Activated T-cell treated with anti-CD3 and anti-CD28 coated beads, Interleukin-2, amount 50 U/mL, for 48 hours (primary cell): Measurements from ENCODE around the gene GRAMD1C.

Experiments used
- DNase-seq, 2 experiments: peaks; one replicate each; pipeline ENCODE4 v3.0.0-alpha.2; 2020

The GRAMD1C gene

GRCh38 chr3:113954091-113954685, 115.6 kb downstream of the GRAMD1C start:
- no peak for DNase-seq

DNA sequence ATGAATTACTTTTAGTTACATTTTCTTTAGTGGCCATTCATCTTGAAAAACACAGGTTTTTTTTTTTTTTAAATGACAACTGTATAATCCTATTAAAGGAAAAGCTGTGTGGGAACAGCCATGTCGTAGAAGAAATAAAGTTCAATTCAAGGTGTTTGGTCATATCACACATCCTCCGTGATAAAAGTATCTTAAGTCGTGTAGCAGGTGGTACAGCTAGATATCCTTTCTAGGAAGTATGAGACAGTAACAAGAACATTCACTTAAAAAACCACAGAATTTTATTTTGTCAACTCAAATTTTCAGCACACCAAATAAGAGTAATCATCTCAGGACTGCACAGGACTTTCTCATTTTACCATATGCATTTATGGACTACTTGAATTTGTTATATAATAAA, 125.3 kb downstream of the GRAMD1C start:
- no peak for DNase-seq

- no peak for DNase-seq
These were observed 127.6 kb downstream of the GRAMD1C start for GRCh38 chr3:113966172-113966571.

DNA sequence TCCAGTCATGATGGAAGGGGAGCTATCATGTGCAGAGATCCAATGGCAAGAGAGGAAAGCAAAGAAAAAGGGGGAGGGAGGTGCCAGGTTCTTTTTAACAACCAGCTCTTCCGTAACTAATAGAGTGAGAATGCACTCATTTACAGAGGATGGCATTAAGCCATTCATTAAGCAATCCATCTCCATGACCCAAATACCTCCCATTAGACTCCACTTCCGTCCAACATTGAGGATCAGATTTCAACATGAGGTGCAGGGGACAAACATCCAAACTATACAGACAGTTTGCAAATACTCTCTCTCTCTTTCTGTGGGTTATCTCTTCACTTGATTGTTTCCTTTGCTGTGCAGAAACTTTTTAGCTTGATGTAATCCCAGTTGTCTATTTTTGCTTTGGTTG, 130.4 kb downstream of the GRAMD1C start:
- DNase-seq: no peak

DNA sequence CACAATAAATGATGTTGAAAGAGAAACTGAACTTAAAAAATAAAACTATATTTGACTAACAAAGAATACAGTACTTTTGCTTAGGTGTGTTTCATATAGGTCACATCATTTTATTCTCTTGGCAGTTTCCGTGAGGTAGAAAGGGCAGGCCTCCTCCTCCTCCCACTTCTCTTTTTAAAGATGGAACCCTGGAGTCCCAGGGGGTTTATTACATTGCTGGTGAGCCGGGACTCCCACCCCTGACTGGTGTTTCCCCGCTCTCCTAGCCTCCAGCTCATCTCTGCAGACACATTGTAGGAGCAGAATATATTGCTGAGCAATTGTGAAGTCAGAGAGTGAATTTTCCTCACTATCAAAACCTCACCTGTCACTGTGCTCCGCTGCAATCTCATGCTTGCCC, 139.2 kb downstream of the GRAMD1C start:
- DNase-seq: no peak

- no peak for DNase-seq
These were observed 141.3 kb downstream of the GRAMD1C start for GRCh38 chr3:113979916-113980315.

DNA sequence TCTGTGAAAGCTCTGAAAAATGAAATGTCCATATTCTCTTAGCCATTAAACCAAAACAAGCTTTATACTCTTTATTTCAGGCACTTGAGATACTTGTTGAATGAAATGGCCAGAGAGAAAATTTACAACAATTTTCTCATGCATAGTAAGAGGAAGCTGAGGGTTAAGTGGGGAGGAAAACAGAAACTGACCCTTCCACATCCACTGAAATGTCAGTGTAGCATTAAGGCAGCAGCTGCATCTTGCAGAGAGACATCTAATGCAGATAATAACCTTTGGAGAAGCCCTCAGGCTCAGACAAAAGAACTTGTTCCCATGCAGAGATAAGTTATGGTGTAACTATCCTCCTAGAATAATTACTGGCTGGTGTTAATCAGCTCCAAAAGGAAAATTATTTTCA, 143.2 kb downstream of the GRAMD1C start:
- DNase-seq: no peak

DNA sequence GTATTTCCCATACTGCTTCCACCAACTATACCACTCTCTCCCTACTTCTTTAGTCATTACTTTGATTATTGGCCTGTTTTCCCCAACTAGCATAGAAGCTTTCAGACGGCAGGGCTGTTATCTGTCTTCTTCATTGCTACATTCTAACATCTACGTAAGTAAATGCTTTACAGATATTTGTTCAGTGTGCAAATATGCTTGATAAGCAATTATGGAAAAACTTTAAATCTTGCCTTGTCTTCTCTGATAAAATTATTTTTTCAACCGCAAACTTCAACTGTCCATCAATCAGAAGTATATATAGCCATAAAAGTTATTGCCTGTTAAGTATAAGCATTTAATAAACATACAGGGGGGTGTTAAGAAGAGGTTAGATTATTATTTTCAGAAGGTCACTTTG, 145.0 kb downstream of the GRAMD1C start:
- no peak for DNase-seq

- DNase-seq: no peak
These were observed 147.0 kb downstream of the GRAMD1C start for GRCh38 chr3:113985541-113985940.
